Hepatocyte (in vitro differentiated cells): ENCODE data around the gene PSG4.
"Not testable (repeated sequence)": the region's sequence is repeated elsewhere in the genome, so short reads cannot be mapped to it uniquely, and the experiment has no call there.

Experiments
- CTCF ChIP-seq: fragments of 200-600 bp; sonication (generic); IDR thresholded peaks from 2 replicates; pipeline ENCODE4 v1.5.1; 2016; ENCODE audit warnings: antibody characterized with exemption, mild to moderate bottlenecking; ENCODE audit not compliant: poor library complexity
- EZH2 ChIP-seq: fragments of 200-600 bp; sonication (generic); IDR thresholded peaks from 2 replicates; pipeline ENCODE4 v1.6.1; 2016; ENCODE audit warnings: antibody characterized with exemption, mild to moderate bottlenecking, borderline replicate concordance
- EZH2phosphoT487 ChIP-seq: fragments of 200-600 bp; sonication (generic); IDR thresholded peaks from one replicate; pipeline ENCODE4 v1.6.1; 2018; ENCODE audit warnings: antibody characterized with exemption, mild to moderate bottlenecking, low read depth, moderate library complexity; ENCODE audit not compliant: unreplicated experiment, severe bottlenecking

- not testable (repeated sequence) for TF ChIP-seq CTCF, EZH2, EZH2phosphoT487
These were observed 44.9 kb upstream of the PSG4 start for GRCh38 chr19:43250296-43250695.
